HG02885 (cell line): ENCODE measurements around the gene BLACAT1.

ENCODE experiments used
- ATAC-seq: cut with Tn5 transposase; IDR thresholded peaks from one replicate; pipeline ENCODE4 v1.9.1; 2021; ENCODE audit warnings: mild to moderate bottlenecking; ENCODE audit not compliant: unreplicated experiment, poor library complexity

BLACAT1 gene

GRCh38 chr1:205455581-205456382 is at the start of gene BLACAT1:
TSS of gene BLACAT1 (minus strand) at chr1:205456045.
- ATAC-seq = no peak

GRCh38 chr1:205505076-205505729 is 49.4 kb upstream of the BLACAT1 start:
- no peak for ATAC-seq

GRCh38 chr1:205504311-205505075 is 48.6 kb upstream of the BLACAT1 start, which contains the start of gene CDK18:
TSS of gene CDK18 (plus strand) at chr1:205504669. CDS start at chr1:205523168, 18,499 bp downstream.
- ATAC-seq = no peak

GRCh38 chr1:205502992-205503391 is 47.1 kb upstream of the BLACAT1 start:
- no peak for ATAC-seq

GRCh38 chr1:205502111-205502810 is 46.4 kb upstream of the BLACAT1 start:
- ATAC-seq = no peak

- no peak for ATAC-seq
These were observed 44.7 kb upstream of the BLACAT1 start for GRCh38 chr1:205500240-205501233.

GRCh38 chr1:205499789-205500188 is 43.9 kb upstream of the BLACAT1 start:
- no peak for ATAC-seq

GRCh38 chr1:205497351-205497750 is 41.5 kb upstream of the BLACAT1 start:
- ATAC-seq = no peak

GRCh38 chr1:205496661-205497060 is 40.8 kb upstream of the BLACAT1 start:
- ATAC-seq = no peak

GRCh38 chr1:205495237-205495823 is 39.5 kb upstream of the BLACAT1 start:
- ATAC-seq = no peak

GRCh38 chr1:205494115-205494514 is 38.3 kb upstream of the BLACAT1 start:
- no peak for ATAC-seq

- no peak for ATAC-seq
These were observed 37.6 kb upstream of the BLACAT1 start for GRCh38 chr1:205493241-205494085.

GRCh38 chr1:205492774-205493173 is 36.9 kb upstream of the BLACAT1 start:
- no peak for ATAC-seq

- no peak for ATAC-seq
These were observed 36.4 kb upstream of the BLACAT1 start for GRCh38 chr1:205492201-205492667.

GRCh38 chr1:205491794-205492193 is 35.9 kb upstream of the BLACAT1 start:
- no peak for ATAC-seq

GRCh38 chr1:205488074-205488723 is 32.4 kb upstream of the BLACAT1 start:
- no peak for ATAC-seq

- no peak for ATAC-seq
These were observed 30.4 kb upstream of the BLACAT1 start for GRCh38 chr1:205486258-205486657.
